ENCODE measurements around the gene DCC.

GRCh38 chr18:52435301-52435700, 95.3 kb downstream of the DCC start:
- TF ChIP-seq SP1 (IDR thresholded peaks at IDR 0.05), result no peak
- no peak for TF ChIP-seq FOXK2 (IDR thresholded peaks at IDR 0.05)
- no peak for TF ChIP-seq ZNF384 (IDR thresholded peaks at IDR 0.05)
- no peak for TF ChIP-seq TARDBP (IDR thresholded peaks at IDR 0.05)
- no peak for TF ChIP-seq LEF1 (IDR thresholded peaks at IDR 0.05; ENCODE audit: borderline replicate concordance)
- TF ChIP-seq FOXM1 (IDR thresholded peaks at IDR 0.05; ENCODE audit: borderline replicate concordance), result no peak
- TF ChIP-seq L3MBTL2 (conservative IDR thresholded peaks at IDR 0.05), result no peak
- no peak for TF ChIP-seq ARNT (IDR thresholded peaks at IDR 0.05)
- TF ChIP-seq, protein P1, sequence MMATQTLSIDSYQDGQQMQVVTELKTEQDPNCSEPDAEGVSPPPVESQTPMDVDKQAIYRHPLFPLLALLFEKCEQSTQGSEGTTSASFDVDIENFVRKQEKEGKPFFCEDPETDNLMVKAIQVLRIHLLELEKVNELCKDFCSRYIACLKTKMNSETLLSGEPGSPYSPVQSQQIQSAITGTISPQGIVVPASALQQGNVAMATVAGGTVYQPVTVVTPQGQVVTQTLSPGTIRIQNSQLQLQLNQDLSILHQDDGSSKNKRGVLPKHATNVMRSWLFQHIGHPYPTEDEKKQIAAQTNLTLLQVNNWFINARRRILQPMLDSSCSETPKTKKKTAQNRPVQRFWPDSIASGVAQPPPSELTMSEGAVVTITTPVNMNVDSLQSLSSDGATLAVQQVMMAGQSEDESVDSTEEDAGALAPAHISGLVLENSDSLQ (IDR thresholded peaks at IDR 0.05), result no peak
- TF ChIP-seq NFRKB (IDR thresholded peaks at IDR 0.05), result no peak
- TF ChIP-seq CTBP1 (IDR thresholded peaks at IDR 0.05; ENCODE audit: borderline replicate concordance), result no peak

Data from HEK293T (cell line).